GM20000 (cell line): Measurements from ENCODE around the gene ATP6V1B1.
A peak's percentile ranks its signal among the peaks of the same experiment; 100 is the strongest.

Source experiments
- DNase-seq: peaks from one replicate; pipeline ENCODE4 v3.0.0; 2012; ENCODE audit warnings: low spot score
- CTCF ChIP-seq: IDR thresholded peaks from 2 replicates; pipeline ENCODE4 v1.5.1; 2012; ENCODE audit warnings: mild to moderate bottlenecking, control low read depth; ENCODE audit errors: extremely low read depth, missing control alignments

The ATP6V1B1 gene

GRCh38 chr2:70935468-70936164, at the start of gene ATP6V1B1:
ATP6V1B1 (plus strand) TSS chr2:70935900; CDS start chr2:70935955, 55 bp downstream.
- no peak for DNase-seq
- TF ChIP-seq CTCF: no peak

GRCh38 chr2:70886541-70886987, 49.1 kb upstream of the ATP6V1B1 start:
- no peak for DNase-seq
- TF ChIP-seq CTCF: no peak

GRCh38 chr2:70887208-70887549, 48.5 kb upstream of the ATP6V1B1 start:
- no peak for DNase-seq

GRCh38 chr2:70887550-70888246, 48.0 kb upstream of the ATP6V1B1 start:
- DNase-seq: peak; percentile 30
- TF ChIP-seq CTCF: no peak

More at GRCh38 chr2:70887208-70887549, 48.5 kb upstream of the ATP6V1B1 start:
- no peak for TF ChIP-seq CTCF

GRCh38 chr2:70888366-70888922, 47.3 kb upstream of the ATP6V1B1 start:
- DNase-seq: peak; percentile 25
- TF ChIP-seq CTCF: no peak

GRCh38 chr2:70888923-70889715, 46.6 kb upstream of the ATP6V1B1 start:
- TF ChIP-seq CTCF: no peak
- DNase-seq: peak; percentile 19
